ENCODE data around the gene MPC1L. TPM values are rescaled to one million over a fixed set of nuclear protein-coding genes. Genes with fewer than 3 reads are reported as not detected.

MPC1L gene
- total and polyA plus RNA-seq, 2 of the 8 experiments (the other 6 are each of a cell fraction or from before 2014, with no cell fraction given): not detected

GRCh38 chrX:40644176-40644575 is 20.9 kb downstream of the MPC1L start (continued):
- no peak for TF ChIP-seq RFX5 (IDR thresholded peaks at IDR 0.05; ENCODE audit: borderline replicate concordance, low read depth, low read length)
- TF ChIP-seq HDAC2 (IDR thresholded peaks at IDR 0.05; ENCODE audit: borderline replicate concordance in 1 of 2, low read depth in 2 of 2, low read length in 2 of 2): no peak
- TF ChIP-seq KDM4A (IDR thresholded peaks at IDR 0.05; ENCODE audit: low read depth, low read length, severe bottlenecking): no peak
